Heart left ventricle (tissue), 16 donors: Measurements from ENCODE around the gene FYB2. TPM values are rescaled to one million over a fixed set of nuclear protein-coding genes. Genes with fewer than 3 reads are reported as not detected.

ENCODE experiments used
- ATAC-seq, 4 donors: fragments of 200-7000 bp; cut with Tn5 transposase; one replicate each; pipeline ENCODE4 v1.9.1; 2020 to 2022; ENCODE audit warnings: moderate library complexity in 4 of 4, mild to moderate bottlenecking in 3 of 4, moderate number of reproducible peaks in 1 of 4
- DNase-seq, 5 donors: peaks; one replicate each; pipeline ENCODE4 v3.0.0-alpha.2; 2020
- H3K27ac ChIP-seq, 12 donors: fragments of 200-600 bp; sonication (generic) in 4 of 12; one replicate each; pipeline versions ENCODE4 v1.5.0 to v1.8.0; 2016 to 2022; ENCODE audit warnings: mild to moderate bottlenecking in 2 of 12
- H3K27me3 ChIP-seq, 9 donors: fragments of 200-600 bp; sonication (generic) in 2 of 9; one replicate each; pipeline versions ENCODE4 v1.5.1 to v1.8.0; 2016 to 2022; ENCODE audit warnings: mild to moderate bottlenecking in 3 of 9
- H3K36me3 ChIP-seq, 9 donors: fragments of 200-600 bp; sonication (generic) in 2 of 9; one replicate each; pipeline versions ENCODE4 v1.5.0 to v1.8.0; 2018 to 2022; ENCODE audit warnings: mild to moderate bottlenecking in 2 of 9
- H3K4me1 ChIP-seq, 12 donors: fragments of 200-600 bp; sonication (generic) in 4 of 12; one replicate each; pipeline versions ENCODE4 v1.5.0 to v1.8.0; 2016 to 2022; ENCODE audit warnings: mild to moderate bottlenecking in 3 of 12
- H3K4me3 ChIP-seq, 12 donors: fragments of 200-600 bp; sonication (generic) in 4 of 12; one replicate each; pipeline versions ENCODE4 v1.5.0 to v1.8.0; 2017 to 2022; ENCODE audit warnings: mild to moderate bottlenecking in 9 of 12, moderate library complexity in 4 of 12
- H3K9me3 ChIP-seq, 12 donors: fragments of 200-600 bp; sonication (generic) in 4 of 12; one replicate each; pipeline versions ENCODE4 v1.5.0 to v1.8.0; 2016 to 2022; ENCODE audit warnings: mild to moderate bottlenecking in 1 of 12
- CTCF ChIP-seq, 12 donors: fragments of 200-600 bp; sonication (generic) in 4 of 12; IDR thresholded peaks; one replicate each; pipeline versions ENCODE4 v1.5.0 to v1.8.0; 2018 to 2022; ENCODE audit warnings: antibody characterized with exemption in 12 of 12, mild to moderate bottlenecking in 5 of 12
- POLR2A ChIP-seq, 2 donors: fragments of 450-650 bp; IDR thresholded peaks; one replicate each; pipeline ENCODE4 v1.6.1; 2017; ENCODE audit warnings: antibody characterized with exemption in 2 of 2, mild to moderate bottlenecking in 2 of 2, moderate library complexity in 2 of 2
- WGBS, 4 donors: extraction: QIAGEN DNeasy Blood & Tissue Kit in 2 of 4; methylation state at CpG; one replicate each; pipeline versions ENCODE4 v1.1.5 to v1.1.7; 2013 to 2018; 5-methylcytosine and 5-hydroxymethylcytosine counted together
- intact Hi-C, 10 donors: fragments of 100-400 bp; cut with DNase I; formaldehyde crosslinking; loops; one replicate each; pipeline versions ENCODE4 v1.11.1 to v1.14.2; 2022
- polyA plus RNA-seq, 2 donors: library from polyadenylated mRNA; stranded (reverse); fragments of 200-250 nt; gene quantifications; one replicate each; pipeline ENCODE4 v1.2.3, GENCODE V29; 2013
- total RNA-seq, 9 donors: library from RNA; depleted of rRNA in 2 of 9; stranded (reverse); fragments of >200 nt in 2 of 9; fragmentation: NEBNext Ultra II Directional in 3 of 9; extraction: Animal tissue kit (Norgen Biotek cat#: 25700) in 3 of 9; gene quantifications; one replicate each; pipeline versions ENCODE4 v1.1.0 to v1.2.4, GENCODE V29; 2016 to 2023
- donor health status: ischemic (EF 13 %, LVEDD 7.1; RV severe dilation, severe dysfunction).
- donor health status: healthy with polysubstance abuse.
- donor health status: DM: no; HTN: yes; CAD: no.
- donor health status: DM: no; HTN: no; CAD: no.
- donor health status: ischemic (EF 25% LVEDD 6.9; RV normal size, moderate dysfunction).
- donor health status: ischemic (EF 25% LVEDD 5.7; RV mildly dilated, moderate dysfunction).
- donor health status: healthy.
- donor health status: DM: yes; HTN: yes; CAD: no.
- donor health status: ischemic (EF 35%, LVEDD 5.7; RV mildly dilated, moderate dysfunction).
- donor health status: nonischemic (EF 11% LVEDD 7.7; RV severe dilation, severe dysfunction).
- donor health status: DM: yes; HTN: yes; CAD: no.
- donor health status: PGD.
- donor health status: ischemic (EF 29% LVEDD 5.4; RV normal size, mild dysfunction).
- donor health status: nonischemic (EF 23%, LVEDD 6.1; RV moderate dilation, normal function).

Gene FYB2
- total and polyA plus RNA-seq, 11 donors, result 0.15 to 46.3 (median 9.1) TPM

GRCh38 chr1:56855190-56855589, 36.0 kb upstream of the FYB2 start:
- Histone ChIP-seq H3K4me1 (no peaks in the 10 kb centered on the region), H3K36me3 (no peaks in the 10 kb centered on the region), H3K9me3 (no peaks in the 10 kb centered on the region), H3K4me3 (no peak overlapping the region), H3K27me3 (peaks cover 0 to 9% (median 0%) of the 10 kb centered on the region in 9 donors), H3K27ac (no peak overlapping the region)
- TF ChIP-seq CTCF (IDR thresholded peaks at IDR 0.05), result no peak
- no peak for TF ChIP-seq POLR2A (IDR thresholded peaks at IDR 0.05)
- intact Hi-C loops, result no loop called here
- DNase-seq (no peak), ATAC-seq (no peak)
- 79 to 94% (median 90%) methylated on average over 1 of the region's 1 CpG for WGBS, 4 donors

GRCh38 chr1:56854521-56855099, 35.4 kb upstream of the FYB2 start, which contains the start of gene C8A:
C8A (plus strand) TSS chr1:56854797; CDS start chr1:56854902, 105 bp downstream.
- WGBS, 4 donors, result 74 to 88% (median 80%) methylated on average over 3 of the region's 3 CpGs
- intact Hi-C loops, result no loop called here
- no peak for DNase-seq
- Histone ChIP-seq H3K4me3 (no peak within 1 kb of the TSS), H3K4me1 (no peaks in the 10 kb centered on the region), H3K27ac (no peak within 1 kb of the TSS), H3K27me3 (peaks cover 0 to 9% (median 0%) of the 10 kb centered on the region in 9 donors), H3K9me3 (no peaks in the 10 kb centered on the region), H3K36me3 (no peaks in the 10 kb centered on the region)
- TF ChIP-seq CTCF (IDR thresholded peaks at IDR 0.05) (no peak), POLR2A (IDR thresholded peaks at IDR 0.05) (no peak)
- ATAC-seq, result no peak

- TF ChIP-seq CTCF (IDR thresholded peaks at IDR 0.05) (no peak), POLR2A (IDR thresholded peaks at IDR 0.05) (no peak)
- no peak for DNase-seq
- Histone ChIP-seq H3K4me3 (no peak overlapping the region), H3K4me1 (no peaks in the 10 kb centered on the region), H3K36me3 (no peaks in the 10 kb centered on the region), H3K27me3 (peaks cover 0 to 9% (median 0%) of the 10 kb centered on the region in 9 donors), H3K27ac (no peak overlapping the region), H3K9me3 (no peaks in the 10 kb centered on the region)
- ATAC-seq, result no peak
- intact Hi-C loops, result no loop called here
- WGBS, 4 donors, result 0 to 95% (median 44%) methylated on average over 1 of the region's 1 CpG
These were observed 33.3 kb upstream of the FYB2 start for GRCh38 chr1:56852476-56852875.

DNA sequence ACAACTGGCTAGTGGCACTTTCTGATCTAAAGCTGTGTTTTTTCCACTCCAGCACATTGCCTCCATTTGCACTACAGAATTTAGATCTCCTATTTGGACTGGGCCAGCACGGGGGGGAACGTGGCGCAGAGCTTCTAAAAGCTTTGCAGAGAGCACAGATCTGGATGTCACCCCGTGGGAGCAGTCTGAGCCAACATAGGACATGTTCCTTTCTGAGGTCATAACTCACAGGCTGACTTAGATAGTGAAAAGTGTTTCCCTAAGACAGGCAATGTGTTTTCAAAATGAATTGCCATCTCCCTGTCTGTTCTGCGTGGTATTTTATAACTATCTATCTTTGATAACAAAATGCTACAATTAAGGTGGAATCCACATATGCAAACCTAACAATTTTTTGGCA, 31.7 kb upstream of the FYB2 start:
- Histone ChIP-seq H3K27me3 (peaks cover 0 to 4% (median 0%) of the 10 kb centered on the region in 9 donors), H3K4me3 (no peak overlapping the region), H3K4me1 (no peaks in the 10 kb centered on the region), H3K27ac (no peak overlapping the region), H3K36me3 (no peaks in the 10 kb centered on the region), H3K9me3 (no peaks in the 10 kb centered on the region)
- 62 to 78% (median 70%) methylated on average over 5 of the region's 5 CpGs for WGBS, 4 donors
- DNase-seq (no peak), ATAC-seq (no peak)
- intact Hi-C loops, result no loop called here
- TF ChIP-seq POLR2A (IDR thresholded peaks at IDR 0.05), result no peak
- TF ChIP-seq CTCF (IDR thresholded peaks at IDR 0.05), result no peak
